Measurements from ENCODE around the gene TNRC6B.

DNA sequence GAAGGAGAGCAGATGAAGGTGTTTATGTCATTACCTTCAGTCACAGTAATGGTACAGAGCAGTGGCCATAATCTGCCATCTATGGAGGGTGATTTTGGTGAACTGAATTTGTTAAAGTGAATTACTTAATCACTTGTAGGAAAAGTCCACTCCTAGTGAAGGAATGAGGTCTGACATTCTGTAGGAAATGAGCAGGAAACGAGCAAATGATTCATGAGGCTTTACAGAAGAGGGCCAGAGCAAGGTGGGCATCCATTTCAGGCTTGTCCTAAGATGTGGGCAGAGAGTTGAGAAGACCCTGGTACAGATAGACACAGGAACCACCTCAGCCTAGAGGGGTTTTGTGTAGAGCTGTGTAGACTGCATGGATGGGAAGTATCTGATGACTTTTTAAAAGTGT, 186.7 kb downstream of the TNRC6B start:
- no peak for TF ChIP-seq CTCF (IDR thresholded peaks at IDR 0.05; ENCODE audit: insufficient read depth, low read length)
- TF ChIP-seq POLR2AphosphoS5 (IDR thresholded peaks at IDR 0.05; ENCODE audit: low read depth): no peak
- no peak for TF ChIP-seq SPI1 (IDR thresholded peaks at IDR 0.05; ENCODE audit: borderline replicate concordance, low read depth)
- no peak for TF ChIP-seq GABPA (IDR thresholded peaks at IDR 0.05; ENCODE audit: low read depth)

All from HL-60 (cell line).